Thyroid gland (tissue), 4 donors: ENCODE results near the gene TMED5.

Experiments
- CTCF ChIP-seq, 6 experiments: fragments of 200-600 bp in 3 of 6; fragments of 450-650 bp in 3 of 6; sonication (generic) in 3 of 6; IDR thresholded peaks; one replicate each; pipeline ENCODE4 v1.5.1; 2016 to 2019; ENCODE audit warnings: antibody characterized with exemption in 6 of 6, mild to moderate bottlenecking in 2 of 6, inconsistent platforms in 1 of 6, moderate library complexity in 1 of 6
- POLR2A ChIP-seq, 2 donors: fragments of 450-650 bp; IDR thresholded peaks; one replicate each; pipeline ENCODE4 v1.6.1; 2017; ENCODE audit warnings: antibody characterized with exemption in 2 of 2, mild to moderate bottlenecking in 2 of 2, moderate library complexity in 1 of 2

GRCh38 chr1:93167006-93167405 lies 13.2 kb downstream of the TMED5 start:
- TF ChIP-seq CTCF (IDR thresholded peaks at IDR 0.05) = no peak
- no peak for TF ChIP-seq POLR2A (IDR thresholded peaks at IDR 0.05)
